Measurements from ENCODE around the gene TIMM44.
A peak's percentile ranks its signal among the peaks of the same experiment; 100 is the strongest.

Gene TIMM44

GRCh38 chr19:7912697-7913564, 30.5 kb downstream of the TIMM44 start:
- no peak for DNase-seq

DNA sequence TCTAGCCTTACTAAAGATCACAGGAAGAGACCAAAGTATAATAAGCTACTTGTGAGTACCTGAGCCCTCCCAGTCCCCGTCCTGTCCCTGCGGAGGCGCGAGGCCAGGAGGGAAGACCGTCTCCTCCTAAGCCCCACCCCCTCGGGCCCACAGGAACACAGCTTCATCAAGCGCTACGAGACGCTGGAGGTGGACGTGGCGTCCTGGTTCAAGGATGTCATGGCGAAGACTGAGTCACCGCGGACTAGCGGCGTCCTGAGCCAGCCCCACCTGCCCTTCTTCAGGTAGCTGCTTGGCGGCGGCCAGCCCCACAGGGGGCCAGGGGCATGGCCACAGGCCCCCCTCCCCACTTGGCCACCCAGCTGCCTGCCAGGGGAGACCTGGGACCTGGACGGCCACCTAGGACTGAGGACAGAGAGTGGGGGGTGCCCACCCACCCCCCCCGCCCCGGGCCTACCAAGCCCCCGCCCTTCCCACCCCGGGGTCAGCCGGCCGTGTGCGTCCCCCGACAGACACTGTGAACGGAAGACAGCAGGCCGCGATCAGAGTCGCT, 31.2 kb downstream of the TIMM44 start:
- DNase-seq = no peak

GRCh38 chr19:7911508-7912143, 31.8 kb downstream of the TIMM44 start:
- DNase-seq = no peak

- DNase-seq = no peak
Observed at GRCh38 chr19:7910321-7911161, 32.9 kb downstream of the TIMM44 start.

DNA sequence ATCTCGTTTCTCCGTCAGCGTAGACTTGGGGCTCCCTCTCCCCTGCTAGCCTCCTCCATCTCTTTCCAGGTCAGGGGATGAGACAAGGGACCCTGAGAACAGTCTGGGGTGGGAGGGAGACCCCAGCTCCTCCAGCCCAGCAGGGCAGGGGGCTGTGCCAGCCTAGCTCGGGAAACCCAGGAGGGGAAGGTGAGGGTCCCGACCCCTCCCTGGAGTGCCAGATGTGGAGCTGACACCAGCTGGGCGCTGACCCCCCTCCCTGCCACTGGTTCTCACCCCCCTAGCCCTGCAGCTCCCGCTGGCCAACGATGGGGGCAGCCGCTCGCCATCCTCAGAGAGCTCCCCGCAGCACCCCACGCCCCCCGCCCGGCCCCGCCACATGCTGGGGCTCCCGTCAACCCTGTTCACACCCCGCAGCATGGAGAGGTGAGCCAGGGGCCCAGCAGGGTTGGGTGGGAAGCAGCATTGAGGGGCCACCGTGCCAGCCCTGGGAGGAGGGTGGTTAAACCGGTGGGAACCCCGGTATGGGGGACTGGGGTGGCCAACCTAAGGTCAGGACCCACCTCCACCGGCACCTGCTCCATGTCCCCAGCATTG, 33.9 kb downstream of the TIMM44 start:
- DNase-seq = no peak

- DNase-seq = no peak
Observed at GRCh38 chr19:7908742-7909461, 34.6 kb downstream of the TIMM44 start.

DNA sequence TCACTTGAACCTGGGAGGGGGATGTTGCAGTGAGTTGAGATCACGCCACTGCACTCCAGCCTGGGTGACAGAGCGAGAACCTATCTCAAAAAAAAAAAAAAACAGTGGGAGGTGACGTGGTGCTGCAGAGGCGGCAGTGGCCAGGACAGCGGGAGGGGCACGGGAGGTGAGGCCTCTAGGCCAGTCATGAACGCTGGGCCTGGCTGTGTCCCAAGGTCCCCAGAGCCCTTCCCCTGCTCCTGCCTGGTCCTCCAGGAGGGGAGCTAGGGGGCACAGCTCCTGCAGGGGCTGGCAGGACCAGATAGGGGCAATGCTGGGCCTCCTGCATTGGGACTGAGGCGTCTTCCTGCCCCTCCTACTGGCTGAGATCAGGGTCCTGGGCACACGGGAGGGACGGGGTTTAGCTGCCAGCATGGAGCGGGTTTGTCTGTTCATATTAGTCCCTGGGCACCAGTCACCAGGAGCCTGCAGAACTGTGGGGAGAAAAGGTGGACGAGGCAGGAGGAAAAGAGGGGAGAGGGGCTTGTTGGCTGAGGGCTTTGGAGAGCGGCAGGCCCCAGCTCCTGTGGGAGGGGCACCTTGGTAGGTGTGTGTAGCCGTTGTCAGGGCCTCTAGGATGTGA, 35.3 kb downstream of the TIMM44 start:
- peak; percentile 27 for DNase-seq

- DNase-seq = no peak
Observed at GRCh38 chr19:7907544-7907943, 35.9 kb downstream of the TIMM44 start.

DNA sequence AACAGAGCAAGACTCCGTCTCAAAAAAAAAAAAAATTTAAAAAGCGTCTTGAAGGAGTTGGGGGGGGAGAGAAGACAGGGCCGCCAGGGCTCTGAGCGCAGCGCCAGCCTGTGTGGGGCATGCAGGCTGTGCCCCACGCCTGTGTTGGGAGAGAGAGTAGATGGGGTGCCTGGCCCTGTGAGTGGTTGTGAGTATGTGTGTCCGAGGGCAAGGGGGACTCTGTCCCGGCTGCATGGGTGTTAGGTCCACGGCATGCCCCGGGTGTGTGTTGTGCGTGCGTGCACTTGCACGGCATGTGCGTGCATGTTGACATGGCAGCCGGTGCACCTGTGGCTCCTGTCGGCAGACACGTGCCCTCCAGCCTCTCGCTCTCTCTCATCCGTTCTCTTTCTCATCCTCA, 36.3 kb downstream of the TIMM44 start:
- no peak for DNase-seq

- no peak for DNase-seq
Observed at GRCh38 chr19:7905859-7906258, 37.6 kb downstream of the TIMM44 start.

DNA sequence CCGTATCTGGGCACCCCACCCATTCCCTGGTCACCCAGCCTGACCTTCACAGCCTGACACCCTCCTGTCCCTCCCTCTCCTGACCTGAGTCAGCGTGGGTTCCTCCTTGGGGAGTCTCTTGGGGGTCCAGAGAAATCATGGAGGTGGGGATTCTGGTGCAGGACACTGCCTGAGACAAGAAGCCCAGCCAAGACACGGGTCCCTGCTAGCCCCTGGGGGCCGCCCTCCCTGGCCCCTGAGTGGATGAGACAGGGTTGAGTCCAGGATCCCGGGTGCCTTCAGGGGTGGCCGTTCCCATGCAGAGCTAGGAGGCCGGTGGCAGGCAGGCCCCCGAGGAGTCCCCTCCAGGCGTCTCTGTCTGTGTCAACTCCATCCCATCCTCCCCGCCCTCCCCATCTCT, 38.2 kb downstream of the TIMM44 start:
- no peak for DNase-seq

DNA sequence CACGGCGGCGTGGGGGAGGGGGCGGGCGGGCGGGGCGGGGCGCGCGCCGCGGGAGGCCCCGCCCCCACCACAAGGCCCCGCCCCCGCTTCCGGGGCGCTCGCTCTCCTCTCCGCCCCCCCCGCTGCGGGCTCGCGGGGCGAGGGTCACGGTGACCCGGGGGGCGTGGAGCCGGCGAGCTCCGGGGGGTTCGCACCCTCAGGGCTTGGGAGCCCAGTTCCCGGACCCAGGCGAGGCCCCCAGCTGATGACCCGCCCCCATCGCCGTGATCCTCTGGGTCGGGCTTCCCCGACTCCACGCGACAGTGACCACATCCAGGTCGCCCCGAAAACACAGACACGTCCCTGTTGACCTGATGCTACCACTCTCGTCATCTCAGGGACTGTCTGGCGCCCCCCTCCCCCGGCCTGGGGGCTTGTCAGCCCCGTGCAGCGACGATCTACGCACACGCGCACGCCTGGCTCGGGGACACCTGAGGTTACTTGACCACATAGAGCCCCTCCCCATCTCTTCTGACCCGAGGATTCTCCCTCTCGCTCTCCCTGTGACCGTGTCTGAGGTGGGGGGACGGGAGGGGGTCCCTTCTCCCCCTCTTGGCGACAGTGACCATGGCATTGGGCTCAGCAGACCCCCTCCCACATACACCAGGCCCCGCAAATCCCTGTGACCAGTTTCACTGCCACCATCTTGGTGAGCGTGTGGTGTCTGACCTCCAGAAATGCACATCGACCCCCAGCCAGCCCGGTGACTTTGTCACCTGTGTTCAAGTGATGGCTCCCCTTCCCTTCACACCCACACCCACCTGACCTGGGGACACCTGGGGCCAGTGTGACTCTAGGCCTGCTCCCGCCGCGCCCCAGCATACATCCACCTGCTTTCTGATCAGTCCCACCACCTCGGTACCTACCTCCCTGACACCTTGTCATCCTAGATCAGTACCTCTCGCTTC, 39.1 kb downstream of the TIMM44 start:
- peak; percentile 60 for DNase-seq

DNA sequence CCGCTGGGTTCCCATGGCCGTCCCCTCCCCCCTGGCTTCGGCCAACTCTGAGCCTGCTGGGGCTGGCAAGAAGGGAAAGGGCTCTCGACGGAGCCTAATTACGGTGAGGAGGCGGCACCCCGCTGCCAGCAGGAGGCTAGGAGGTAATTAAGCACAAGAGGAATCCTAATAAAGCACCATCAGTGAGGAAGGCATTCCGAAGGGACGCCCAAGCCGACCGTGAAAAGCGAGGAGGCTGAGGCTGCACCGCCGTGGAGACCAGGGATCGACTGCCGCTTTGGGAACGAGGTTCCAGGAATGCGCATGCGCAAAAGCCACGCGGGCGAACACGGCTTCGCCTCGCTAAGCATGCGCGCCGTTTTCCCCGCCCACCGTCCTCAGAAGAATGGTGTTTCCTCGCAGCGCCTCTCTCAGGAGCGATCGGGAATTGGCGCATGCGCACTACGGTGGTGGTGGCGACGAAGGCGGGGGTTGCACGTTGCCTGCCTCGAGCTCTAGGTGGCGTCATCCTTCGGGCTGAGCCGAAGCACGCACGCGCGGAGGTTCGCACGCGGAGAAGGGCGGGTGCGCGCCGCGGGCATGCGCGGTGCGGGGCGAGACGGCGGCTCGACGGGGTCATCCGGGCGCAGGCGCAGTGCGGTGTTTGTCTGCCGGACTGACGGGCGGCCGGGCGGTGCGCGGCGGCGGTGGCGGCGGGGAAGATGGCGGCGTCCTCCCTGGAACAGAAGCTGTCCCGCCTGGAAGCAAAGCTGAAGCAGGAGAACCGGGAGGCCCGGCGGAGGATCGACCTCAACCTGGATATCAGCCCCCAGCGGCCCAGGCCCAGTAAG, 40.0 kb downstream of the TIMM44 start, which contains the start of gene MAP2K7:
MAP2K7 (plus strand) TSS at position 634 of the 830 bp plus-strand sequence; CDS start at position 702, 68 bp downstream.
- peak; percentile 100 for DNase-seq

- DNase-seq = peak; percentile 26
Observed at GRCh38 chr19:7902796-7903243, 40.6 kb downstream of the TIMM44 start.

DNA sequence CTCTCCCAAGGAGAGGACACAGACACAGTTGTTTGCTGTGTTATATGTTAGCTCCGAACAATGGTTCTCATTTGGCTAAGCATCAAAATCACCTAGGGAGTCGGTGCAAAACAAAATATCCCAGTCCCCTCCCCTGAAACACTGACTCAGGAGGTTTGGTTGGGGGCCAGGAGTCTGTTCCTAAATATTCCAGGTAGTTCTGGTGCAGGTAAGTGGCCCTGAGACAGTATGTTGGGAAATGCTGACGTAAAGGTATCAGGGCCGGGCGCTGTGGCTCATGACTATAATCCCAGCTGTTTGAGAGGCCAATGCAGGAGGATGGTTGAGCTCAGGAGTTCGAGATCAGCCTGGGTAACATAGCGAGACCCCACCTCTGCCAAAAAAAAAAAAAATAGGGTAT, 42.1 kb downstream of the TIMM44 start:
- DNase-seq = no peak

GRCh38 chr19:7900931-7901330, 42.5 kb downstream of the TIMM44 start:
- no peak for DNase-seq

DNA sequence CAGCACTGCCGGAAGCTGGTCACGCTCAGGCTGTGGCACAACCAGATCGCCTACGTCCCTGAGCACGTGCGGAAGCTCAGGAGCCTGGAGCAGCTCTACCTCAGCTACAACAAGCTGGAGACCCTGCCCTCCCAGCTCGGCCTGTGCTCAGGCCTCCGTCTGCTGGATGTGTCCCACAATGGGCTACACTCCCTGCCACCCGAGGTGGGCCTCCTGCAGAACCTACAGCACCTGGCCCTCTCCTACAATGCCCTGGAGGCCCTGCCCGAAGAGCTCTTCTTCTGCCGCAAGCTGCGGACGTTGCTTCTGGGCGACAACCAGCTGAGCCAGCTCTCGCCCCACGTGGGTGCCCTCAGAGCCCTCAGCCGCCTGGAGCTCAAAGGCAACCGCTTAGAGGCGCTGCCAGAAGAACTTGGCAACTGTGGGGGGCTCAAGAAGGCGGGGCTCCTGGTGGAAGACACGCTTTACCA, 43.0 kb downstream of the TIMM44 start:
- no peak for DNase-seq

DNA sequence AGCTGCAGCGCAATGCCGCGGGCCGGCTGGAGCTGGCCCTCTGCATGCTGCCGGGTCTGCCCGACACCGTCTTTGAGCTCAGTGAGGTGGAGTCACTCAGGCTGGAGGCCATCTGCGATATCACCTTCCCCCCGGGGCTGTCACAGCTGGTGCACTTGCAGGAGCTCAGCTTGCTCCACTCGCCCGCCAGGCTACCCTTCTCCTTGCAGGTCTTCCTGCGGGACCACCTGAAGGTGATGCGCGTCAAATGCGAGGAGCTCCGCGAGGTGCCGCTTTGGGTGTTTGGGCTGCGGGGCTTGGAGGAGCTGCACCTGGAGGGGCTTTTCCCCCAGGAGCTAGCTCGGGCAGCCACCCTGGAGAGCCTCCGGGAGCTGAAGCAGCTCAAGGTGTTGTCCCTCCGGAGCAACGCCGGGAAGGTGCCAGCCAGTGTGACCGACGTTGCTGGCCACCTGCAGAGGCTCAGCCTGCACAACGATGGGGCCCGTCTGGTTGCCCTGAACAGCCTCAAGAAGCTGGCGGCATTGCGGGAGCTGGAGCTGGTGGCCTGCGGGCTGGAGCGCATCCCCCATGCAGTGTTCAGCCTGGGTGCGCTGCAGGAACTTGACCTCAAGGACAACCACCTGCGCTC, 43.6 kb downstream of the TIMM44 start:
- no peak for DNase-seq

DNA sequence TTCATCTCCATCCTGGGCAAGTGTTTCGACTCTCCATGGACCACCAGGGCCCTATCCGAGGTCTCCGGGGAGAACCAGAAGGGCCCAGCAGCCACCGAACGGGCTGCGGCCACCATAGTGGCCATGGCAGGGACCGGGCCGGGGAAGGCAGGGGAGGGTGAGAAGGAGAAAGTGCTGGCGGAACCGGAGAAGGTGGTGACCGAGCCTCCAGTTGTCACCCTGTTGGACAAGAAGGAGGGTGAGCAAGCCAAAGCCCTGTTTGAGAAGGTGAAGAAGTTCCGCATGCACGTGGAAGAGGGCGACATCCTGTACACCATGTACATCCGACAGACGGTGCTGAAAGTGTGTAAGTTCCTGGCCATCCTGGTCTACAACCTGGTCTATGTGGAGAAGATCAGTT, 44.5 kb downstream of the TIMM44 start:
- no peak for DNase-seq

Measured in hematopoietic multipotent progenitor cell treated with erythropoietin and hydrocortisone succinate and interleukin-3 and kit ligand, for 6 days (in vitro differentiated cells).